Testis (tissue), 2 donors: Measurements from ENCODE around the gene GLYAT.

Source experiments
- CTCF ChIP-seq, 3 experiments: fragments of 450-650 bp in 2 of 3; fragments of 200-600 bp in 1 of 3; sonication (generic) in 1 of 3; IDR thresholded peaks; one replicate each; pipeline ENCODE4 v1.5.1; 2016 to 2019; ENCODE audit warnings: antibody characterized with exemption in 3 of 3, mild to moderate bottlenecking in 2 of 3, moderate library complexity in 1 of 3
- POLR2A ChIP-seq: fragments of 450-650 bp; IDR thresholded peaks from one replicate; pipeline ENCODE4 v1.6.1; 2017; ENCODE audit warnings: antibody characterized with exemption, mild to moderate bottlenecking, moderate library complexity

GRCh38 chr11:58674609-58675008, 57.1 kb downstream of the GLYAT start:
- no peak for TF ChIP-seq CTCF (IDR thresholded peaks at IDR 0.05)
- TF ChIP-seq POLR2A, result no peak
